ENCODE measurements around the gene MDGA2.

Gene MDGA2

GRCh38 chr14:47678993-47679392 lies 3.6 kb upstream of the MDGA2 start:
- H3K4me1 ChIP-seq (ENCODE audit: insufficient read depth, low read length): no peaks in the 10 kb centered on the region
- H3K27ac ChIP-seq (ENCODE audit: low read length): no peak overlapping the region
- H4K20me1 ChIP-seq (ENCODE audit: insufficient read depth, low read length): no peaks in the 10 kb centered on the region
- H3K27me3 ChIP-seq (ENCODE audit: insufficient read depth, low read length, poor library complexity): no peaks in the 10 kb centered on the region
- H3K9ac ChIP-seq (ENCODE audit: low read depth, low read length): no peak overlapping the region
- no peaks in the 10 kb centered on the region for H3K36me3 ChIP-seq (ENCODE audit: insufficient read depth, low read length)
- H3K4me2 ChIP-seq (ENCODE audit: insufficient read depth, low read length): no peak overlapping the region
- no peak overlapping the region for H3K4me3 ChIP-seq (ENCODE audit: low read depth in 1 of 2, low read length in 2 of 2)
- H3K9me3 ChIP-seq (ENCODE audit: insufficient read depth, low read length, severe bottlenecking): no peaks in the 10 kb centered on the region
- no peaks in the 10 kb centered on the region for H3K79me2 ChIP-seq (ENCODE audit: insufficient read depth, low read length)
- ATAC-seq (ENCODE audit: insufficient read depth, low read depth): no peak
- DNase-seq: no peak
- no peak overlapping the region for H2AFZ ChIP-seq (ENCODE audit: low read depth, low read length)
- TF ChIP-seq EZH2 (IDR thresholded peaks at IDR 0.05; ENCODE audit: borderline replicate concordance, low read depth, low read length, severe bottlenecking) (no peak), CTCF (IDR thresholded peaks at IDR 0.05; ENCODE audit: borderline replicate concordance, extremely low read depth, low read length, poor library complexity, severe bottlenecking) (no peak)

- H3K9ac ChIP-seq (ENCODE audit: low read depth, low read length): no peak overlapping the region
- no peaks in the 10 kb centered on the region for H3K36me3 ChIP-seq (ENCODE audit: insufficient read depth, low read length)
- no peak overlapping the region for H2AFZ ChIP-seq (ENCODE audit: low read depth, low read length)
- no peak for ATAC-seq (ENCODE audit: insufficient read depth, low read depth)
- no peak overlapping the region for H3K4me2 ChIP-seq (ENCODE audit: insufficient read depth, low read length)
- H3K27me3 ChIP-seq (ENCODE audit: insufficient read depth, low read length, poor library complexity): no peaks in the 10 kb centered on the region
- TF ChIP-seq EZH2 (IDR thresholded peaks at IDR 0.05; ENCODE audit: borderline replicate concordance, low read depth, low read length, severe bottlenecking) (no peak), CTCF (IDR thresholded peaks at IDR 0.05; ENCODE audit: borderline replicate concordance, extremely low read depth, low read length, poor library complexity, severe bottlenecking) (no peak)
- no peak for DNase-seq
- H3K27ac ChIP-seq (ENCODE audit: low read length): no peak overlapping the region
- no peaks in the 10 kb centered on the region for H3K79me2 ChIP-seq (ENCODE audit: insufficient read depth, low read length)
- H3K4me1 ChIP-seq (ENCODE audit: insufficient read depth, low read length): no peaks in the 10 kb centered on the region
- H3K4me3 ChIP-seq (ENCODE audit: low read depth in 1 of 2, low read length in 2 of 2): no peak overlapping the region
- H4K20me1 ChIP-seq (ENCODE audit: insufficient read depth, low read length): no peaks in the 10 kb centered on the region
- H3K9me3 ChIP-seq (ENCODE audit: insufficient read depth, low read length, severe bottlenecking): no peaks in the 10 kb centered on the region
Measured at GRCh38 chr14:47678157-47678556, 2.8 kb upstream of the MDGA2 start.

GRCh38 chr14:47676315-47676617 lies 861 bp upstream of the MDGA2 start:
- Histone ChIP-seq H3K27me3 (ENCODE audit: insufficient read depth, low read length, poor library complexity) (no peaks in the 10 kb centered on the region), H2AFZ (ENCODE audit: low read depth, low read length) (no peak overlapping the region), H3K4me2 (ENCODE audit: insufficient read depth, low read length) (no peak overlapping the region), H3K27ac (ENCODE audit: low read length) (no peak overlapping the region), H4K20me1 (ENCODE audit: insufficient read depth, low read length) (no peaks in the 10 kb centered on the region), H3K4me1 (ENCODE audit: insufficient read depth, low read length) (no peaks in the 10 kb centered on the region), H3K9ac (ENCODE audit: low read depth, low read length) (no peak overlapping the region), H3K4me3 (ENCODE audit: low read depth in 1 of 2, low read length in 2 of 2) (no peak overlapping the region), H3K9me3 (ENCODE audit: insufficient read depth, low read length, severe bottlenecking) (no peaks in the 10 kb centered on the region), H3K79me2 (ENCODE audit: insufficient read depth, low read length) (no peaks in the 10 kb centered on the region), H3K36me3 (ENCODE audit: insufficient read depth, low read length) (no peaks in the 10 kb centered on the region)
- no peak for TF ChIP-seq CTCF (IDR thresholded peaks at IDR 0.05; ENCODE audit: borderline replicate concordance, extremely low read depth, low read length, poor library complexity, severe bottlenecking)
- no peak for TF ChIP-seq EZH2 (IDR thresholded peaks at IDR 0.05; ENCODE audit: borderline replicate concordance, low read depth, low read length, severe bottlenecking)
- DNase-seq: no peak
- no peak for ATAC-seq (ENCODE audit: insufficient read depth, low read depth)
